Thymus (tissue), 11 donors: ENCODE measurements around the gene CNEP1R1. TPM values are rescaled to one million over a fixed set of nuclear protein-coding genes. Genes with fewer than 3 reads are reported as not detected.

Source experiments
- DNase-seq, 9 donors: peaks; one replicate each; pipeline ENCODE4 v3.0.0-alpha.2; 2013; ENCODE audit warnings: low spot score in 9 of 9, low read depth in 6 of 9, missing footprints in 1 of 9
- H3K27ac ChIP-seq, 2 donors: one replicate each; pipeline ENCODE4 v1.5.1; 2013; ENCODE audit warnings: control low read depth in 1 of 2, low read depth in 1 of 2, low read length in 1 of 2, mild to moderate bottlenecking in 1 of 2, moderate library complexity in 1 of 2
- H3K27me3 ChIP-seq, 2 donors: one replicate each; pipeline ENCODE4 v1.5.1; 2013; ENCODE audit warnings: low read length in 1 of 2; ENCODE audit not compliant: control insufficient read depth in 2 of 2, insufficient read depth in 1 of 2
- H3K36me3 ChIP-seq, 2 donors: one replicate each; pipeline ENCODE4 v1.5.1; 2013; ENCODE audit warnings: low read length in 1 of 2, mild to moderate bottlenecking in 1 of 2, moderate library complexity in 1 of 2; ENCODE audit not compliant: control insufficient read depth in 2 of 2, insufficient read depth in 2 of 2
- H3K4me1 ChIP-seq, 2 donors: one replicate each; pipeline ENCODE4 v1.5.1; 2013; ENCODE audit warnings: low read length in 2 of 2; ENCODE audit not compliant: control insufficient read depth in 2 of 2, insufficient read depth in 2 of 2
- H3K4me3 ChIP-seq, 2 donors: one replicate each; pipeline ENCODE4 v1.5.1; 2013; ENCODE audit warnings: low read length in 2 of 2, control low read depth in 1 of 2, mild to moderate bottlenecking in 1 of 2
- H3K9me3 ChIP-seq, 2 donors: one replicate each; pipeline ENCODE4 v1.5.1; 2013; ENCODE audit warnings: low read length in 1 of 2, mild to moderate bottlenecking in 1 of 2; ENCODE audit not compliant: control insufficient read depth in 2 of 2, insufficient read depth in 1 of 2
- WGBS: extraction: QIAGEN DNeasy Blood & Tissue Kit; methylation state at CpG from one replicate; pipeline ENCODE4 v1.1.7; 2013; 5-methylcytosine and 5-hydroxymethylcytosine counted together
- polyA plus RNA-seq: library from polyadenylated mRNA; stranded (reverse); fragments of 200-250 nt; gene quantifications from one replicate; pipeline ENCODE4 v1.2.3, GENCODE V29; 2013
- total RNA-seq: library from RNA; stranded (reverse); fragments of 120-200 nt; gene quantifications from one replicate; pipeline ENCODE4 v1.2.4, GENCODE V29; 2013
- donor health status: healthy.

The CNEP1R1 gene
- total and polyA plus RNA-seq, 2 donors: 12.7 to 18.5 TPM

- peaks cover 6 to 21% of the 10 kb centered on the region in 2 donors for H3K4me1 ChIP-seq
- peak; percentile 72 to 95 (median 88) for DNase-seq
- WGBS: 3% methylated on average over 91 of the region's 91 CpGs
- H3K9me3 ChIP-seq: no peaks in the 10 kb centered on the region
- H3K36me3 ChIP-seq: peaks cover 6 to 7% of the 10 kb centered on the region in 2 donors
- peak within 1 kb of the TSS; percentile 85 to 98 for H3K27ac ChIP-seq
- no peaks in the 10 kb centered on the region for H3K27me3 ChIP-seq
- H3K4me3 ChIP-seq: peak within 1 kb of the TSS; percentile 65 to 90
Measured at GRCh38 chr16:50065624-50066481, 40.8 kb downstream of the CNEP1R1 start, which contains the start of gene HEATR3. TSS of gene HEATR3 (plus strand) at chr16:50065970. CDS start at chr16:50066132, 162 bp downstream.

GRCh38 chr16:50066482-50067289 is 41.7 kb downstream of the CNEP1R1 start:
- Histone ChIP-seq H3K4me3 (peak overlapping the region; percentile 65 to 90), H3K4me1 (peaks cover 6 to 21% of the 10 kb centered on the region in 2 donors), H3K27ac (peak overlapping the region in 1 of 2 donors; percentile 98), H3K27me3 (no peaks in the 10 kb centered on the region), H3K9me3 (no peaks in the 10 kb centered on the region), H3K36me3 (peaks cover 7 to 9% of the 10 kb centered on the region in 2 donors)
- DNase-seq: peak in 1 of 9 donors; percentile 46
- 32% methylated on average over 34 of the region's 34 CpGs for WGBS

- WGBS: 28% methylated on average over 3 of the region's 3 CpGs
- Histone ChIP-seq H3K27ac (peak overlapping the region in 1 of 2 donors; percentile 26), H3K4me1 (peaks cover 6 to 21% of the 10 kb centered on the region in 2 donors), H3K4me3 (no peak overlapping the region), H3K36me3 (peaks cover 7 to 9% of the 10 kb centered on the region in 2 donors), H3K9me3 (no peaks in the 10 kb centered on the region), H3K27me3 (no peaks in the 10 kb centered on the region)
- peak in 8 of 9 donors; percentile 13 to 73 (median 30) for DNase-seq
Measured at GRCh38 chr16:50067290-50067853, 42.3 kb downstream of the CNEP1R1 start.

- H3K36me3 ChIP-seq: peaks cover 7 to 13% of the 10 kb centered on the region in 2 donors
- H3K4me3 ChIP-seq: no peak overlapping the region
- whole genome bisulfite sequencing: 96% methylated on average over 4 of the region's 4 CpGs
- no peak overlapping the region for H3K27ac ChIP-seq
- DNase-seq: no peak
- H3K27me3 ChIP-seq: no peaks in the 10 kb centered on the region
- H3K9me3 ChIP-seq: no peaks in the 10 kb centered on the region
- peaks cover 6 to 21% of the 10 kb centered on the region in 2 donors for H3K4me1 ChIP-seq
Measured at GRCh38 chr16:50068550-50068949, 43.5 kb downstream of the CNEP1R1 start.

- H3K4me3 ChIP-seq: no peak overlapping the region
- H3K9me3 ChIP-seq: no peaks in the 10 kb centered on the region
- H3K4me1 ChIP-seq: peaks cover 6 to 21% of the 10 kb centered on the region in 2 donors
- no peak for DNase-seq
- no peaks in the 10 kb centered on the region for H3K27me3 ChIP-seq
- 96% methylated on average over 1 of the region's 1 CpG for whole genome bisulfite sequencing
- peaks cover 7 to 13% of the 10 kb centered on the region in 2 donors for H3K36me3 ChIP-seq
- no peak overlapping the region for H3K27ac ChIP-seq
Measured at GRCh38 chr16:50069060-50069459, 44.0 kb downstream of the CNEP1R1 start.

GRCh38 chr16:50071075-50071671 is 46.1 kb downstream of the CNEP1R1 start:
- peaks cover 9 to 13% of the 10 kb centered on the region in 2 donors for H3K36me3 ChIP-seq
- WGBS: 88% methylated on average over 2 of the region's 2 CpGs
- no peaks in the 10 kb centered on the region for H3K27me3 ChIP-seq
- H3K4me3 ChIP-seq: no peak overlapping the region
- no peak for DNase-seq
- H3K9me3 ChIP-seq: no peaks in the 10 kb centered on the region
- H3K4me1 ChIP-seq: peaks cover 6 to 17% of the 10 kb centered on the region in 2 donors
- no peak overlapping the region for H3K27ac ChIP-seq

- no peak for DNase-seq
- Histone ChIP-seq H3K27me3 (no peaks in the 10 kb centered on the region), H3K27ac (no peak overlapping the region), H3K4me1 (peaks cover 0 to 6% of the 10 kb centered on the region in 2 donors), H3K36me3 (peaks cover 14 to 16% of the 10 kb centered on the region in 2 donors), H3K4me3 (no peak overlapping the region), H3K9me3 (no peaks in the 10 kb centered on the region)
- WGBS: 98% methylated on average over 5 of the region's 5 CpGs
Measured at GRCh38 chr16:50072730-50073129, 47.7 kb downstream of the CNEP1R1 start.

GRCh38 chr16:50079397-50080140 is 54.5 kb downstream of the CNEP1R1 start:
- H3K4me1 ChIP-seq: no peaks in the 10 kb centered on the region
- H3K9me3 ChIP-seq: no peaks in the 10 kb centered on the region
- no peak for DNase-seq
- WGBS: 89% methylated on average over 9 of the region's 9 CpGs
- no peaks in the 10 kb centered on the region for H3K27me3 ChIP-seq
- H3K36me3 ChIP-seq: peaks cover 26 to 34% of the 10 kb centered on the region in 2 donors
- H3K4me3 ChIP-seq: no peak overlapping the region
- H3K27ac ChIP-seq: no peak overlapping the region
